Endothelial cell (in vitro differentiated cells): ENCODE data around the gene SYNPO2. TPM values are rescaled to one million over a fixed set of nuclear protein-coding genes. Genes with fewer than 3 reads are reported as not detected.
"Not testable (repeated sequence)": the region's sequence is repeated elsewhere in the genome, so short reads cannot be mapped to it uniquely, and the experiment has no call there.

Experiments used
- DNase-seq: peaks from one replicate; pipeline ENCODE4 v3.0.0; 2021; ENCODE audit warnings: low spot score
- H3K27ac Mint-ChIP-seq: one replicate; pipeline ENCODE4 v1.8.0; 2021; ENCODE audit warnings: mixed read lengths, inconsistent platforms; ENCODE audit not compliant: unreplicated experiment
- H3K27me3 Mint-ChIP-seq: one replicate; pipeline ENCODE4 v1.8.0; 2021; ENCODE audit warnings: mild to moderate bottlenecking, moderate library complexity, mixed read lengths, inconsistent platforms; ENCODE audit not compliant: unreplicated experiment
- H3K36me3 Mint-ChIP-seq: one replicate; pipeline ENCODE4 v1.8.0; 2021; ENCODE audit warnings: mild to moderate bottlenecking, low read depth, mixed read lengths, inconsistent platforms; ENCODE audit not compliant: unreplicated experiment
- H3K4me1 Mint-ChIP-seq: one replicate; pipeline ENCODE4 v1.8.0; 2021; ENCODE audit warnings: mild to moderate bottlenecking, mixed read lengths, inconsistent platforms; ENCODE audit not compliant: unreplicated experiment
- H3K4me3 Mint-ChIP-seq: one replicate; pipeline ENCODE4 v1.8.0; 2021; ENCODE audit warnings: mild to moderate bottlenecking, mixed read lengths, inconsistent platforms; ENCODE audit not compliant: unreplicated experiment
- H3K9me3 Mint-ChIP-seq: one replicate; pipeline ENCODE4 v1.8.0; 2021; ENCODE audit warnings: mixed read lengths, inconsistent platforms; ENCODE audit not compliant: unreplicated experiment
- total RNA-seq: library from RNA; stranded (reverse); fragmentation: NEBNext Ultra II Directional; extraction: Animal tissue kit (Norgen Biotek cat#: 25700); gene quantifications from one replicate; pipeline ENCODE4 v1.2.1, GENCODE V29; 2021; ENCODE audit not compliant: unreplicated experiment
- TF ChIP-seq, protein P1 (sequence below): fragments of 200-600 bp; sonication (generic); IDR thresholded peaks from one replicate; pipeline ENCODE4 v1.5.0; 2021; ENCODE audit warnings: antibody characterized with exemption; ENCODE audit not compliant: unreplicated experiment

The SYNPO2 gene
- total RNA-seq, 1 donor from 2014 or later = 1.1 TPM

DNA sequence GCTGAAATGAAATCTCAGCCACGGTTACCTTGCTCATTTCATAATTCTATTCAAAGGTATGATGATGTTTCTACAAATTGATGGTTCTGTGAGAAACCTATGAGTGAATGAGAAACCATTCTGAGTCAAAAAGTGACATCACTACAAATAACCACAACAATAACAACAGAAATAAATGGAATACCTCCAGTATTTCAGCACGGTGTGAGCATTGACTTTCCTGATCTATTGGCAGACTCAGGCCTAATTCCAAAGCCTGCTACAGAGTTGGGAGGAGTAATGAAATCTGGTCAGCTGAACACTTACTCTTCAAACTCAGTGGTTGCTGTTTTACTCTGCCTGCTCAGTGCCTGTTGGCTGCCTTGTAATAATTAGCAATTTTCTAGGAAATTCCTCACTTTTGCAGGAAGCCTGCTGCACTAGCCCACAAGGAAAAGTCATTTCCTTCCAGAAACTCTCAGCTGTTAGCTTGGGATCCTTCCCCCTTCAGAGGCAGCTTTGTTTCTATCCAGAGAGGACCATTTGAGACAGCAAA, 18.8 kb upstream of the SYNPO2 start:
- peaks cover 23% of the 10 kb centered on the region for H3K4me1 Mint-ChIP-seq
- TF ChIP-seq, protein P1, sequence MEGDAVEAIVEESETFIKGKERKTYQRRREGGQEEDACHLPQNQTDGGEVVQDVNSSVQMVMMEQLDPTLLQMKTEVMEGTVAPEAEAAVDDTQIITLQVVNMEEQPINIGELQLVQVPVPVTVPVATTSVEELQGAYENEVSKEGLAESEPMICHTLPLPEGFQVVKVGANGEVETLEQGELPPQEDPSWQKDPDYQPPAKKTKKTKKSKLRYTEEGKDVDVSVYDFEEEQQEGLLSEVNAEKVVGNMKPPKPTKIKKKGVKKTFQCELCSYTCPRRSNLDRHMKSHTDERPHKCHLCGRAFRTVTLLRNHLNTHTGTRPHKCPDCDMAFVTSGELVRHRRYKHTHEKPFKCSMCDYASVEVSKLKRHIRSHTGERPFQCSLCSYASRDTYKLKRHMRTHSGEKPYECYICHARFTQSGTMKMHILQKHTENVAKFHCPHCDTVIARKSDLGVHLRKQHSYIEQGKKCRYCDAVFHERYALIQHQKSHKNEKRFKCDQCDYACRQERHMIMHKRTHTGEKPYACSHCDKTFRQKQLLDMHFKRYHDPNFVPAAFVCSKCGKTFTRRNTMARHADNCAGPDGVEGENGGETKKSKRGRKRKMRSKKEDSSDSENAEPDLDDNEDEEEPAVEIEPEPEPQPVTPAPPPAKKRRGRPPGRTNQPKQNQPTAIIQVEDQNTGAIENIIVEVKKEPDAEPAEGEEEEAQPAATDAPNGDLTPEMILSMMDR = no peak
- peaks cover 2% of the 10 kb centered on the region for H3K27me3 Mint-ChIP-seq
- no peaks in the 10 kb centered on the region for H3K36me3 Mint-ChIP-seq
- no peak for DNase-seq
- H3K27ac Mint-ChIP-seq = peak overlapping the region; percentile 89
- H3K4me3 Mint-ChIP-seq = no peak overlapping the region
- no peaks in the 10 kb centered on the region for H3K9me3 Mint-ChIP-seq

DNA sequence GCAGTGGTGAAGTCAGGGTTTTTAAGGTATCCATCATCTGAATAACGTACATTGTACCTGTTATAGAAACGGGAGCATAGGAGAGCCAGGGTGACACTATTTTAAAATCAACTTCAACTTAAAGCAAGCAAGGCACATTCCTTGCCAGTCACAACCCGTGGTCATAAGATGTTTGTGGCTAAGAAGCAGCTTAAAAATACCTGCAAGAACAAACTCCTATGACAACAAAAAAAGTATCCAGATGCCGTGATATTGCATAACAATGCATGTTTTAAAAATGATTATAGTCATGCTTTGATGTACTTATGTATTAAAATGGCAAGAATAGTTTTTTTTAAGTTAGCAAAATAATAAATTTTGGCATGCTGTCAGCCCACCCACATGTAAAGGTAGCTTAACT, 16.5 kb upstream of the SYNPO2 start:
- no peak for DNase-seq
- Mint-ChIP-seq H3K4me3 (no peak overlapping the region), H3K9me3 (no peaks in the 10 kb centered on the region), H3K4me1 (peaks cover 28% of the 10 kb centered on the region), H3K27me3 (peaks cover 3% of the 10 kb centered on the region), H3K27ac (no peak overlapping the region), H3K36me3 (no peaks in the 10 kb centered on the region)
- TF ChIP-seq, protein P1 = no peak

DNA sequence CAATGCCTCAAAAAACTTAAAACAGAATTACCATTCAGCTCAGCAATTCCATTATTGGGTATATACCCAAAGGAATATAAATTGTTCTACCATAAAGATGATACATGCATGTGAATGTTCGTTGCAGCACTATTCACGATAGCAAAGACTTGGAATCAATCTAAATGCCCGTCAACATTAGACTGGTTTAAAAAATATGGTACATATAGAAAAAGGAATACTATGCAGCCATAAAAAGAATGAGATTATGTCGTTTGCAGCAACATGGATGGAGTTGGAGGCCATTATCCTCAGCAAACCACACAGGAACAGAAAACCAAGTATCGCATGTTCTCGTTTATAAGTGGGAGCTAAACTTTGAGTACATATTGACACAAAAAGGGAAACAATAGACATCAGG, 10.9 kb upstream of the SYNPO2 start:
- TF ChIP-seq, protein P1 = no peak
- DNase-seq = no peak
- Mint-ChIP-seq H3K9me3 (no peaks in the 10 kb centered on the region), H3K4me1 (peaks cover 5% of the 10 kb centered on the region), H3K36me3 (no peaks in the 10 kb centered on the region), H3K27ac (no peak overlapping the region), H3K4me3 (no peak overlapping the region), H3K27me3 (peaks cover 1% of the 10 kb centered on the region)

DNA sequence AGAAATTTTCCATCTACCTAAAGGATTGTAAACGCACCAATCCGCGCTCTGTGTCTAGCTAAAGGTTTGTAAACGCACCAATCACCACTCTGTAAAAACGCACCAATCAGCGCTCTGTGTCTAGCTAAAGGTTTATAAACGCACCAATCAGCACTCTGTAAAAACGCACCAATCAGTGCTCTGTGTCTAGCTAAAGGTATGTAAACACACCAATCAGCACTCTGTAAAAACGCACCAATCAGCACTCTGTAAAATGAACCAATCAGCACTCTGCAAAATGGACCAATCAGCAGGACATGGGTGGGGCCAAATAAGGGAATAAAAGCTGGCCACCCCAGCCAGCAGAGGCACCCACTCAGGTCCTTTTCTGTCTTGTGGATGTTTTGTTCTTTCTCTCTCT, 10.1 kb upstream of the SYNPO2 start:
- not testable (repeated sequence) for DNase-seq, H3K27ac Mint-ChIP-seq, H3K36me3 Mint-ChIP-seq, H3K4me1 Mint-ChIP-seq, H3K27me3 Mint-ChIP-seq, H3K9me3 Mint-ChIP-seq, H3K4me3 Mint-ChIP-seq

DNA sequence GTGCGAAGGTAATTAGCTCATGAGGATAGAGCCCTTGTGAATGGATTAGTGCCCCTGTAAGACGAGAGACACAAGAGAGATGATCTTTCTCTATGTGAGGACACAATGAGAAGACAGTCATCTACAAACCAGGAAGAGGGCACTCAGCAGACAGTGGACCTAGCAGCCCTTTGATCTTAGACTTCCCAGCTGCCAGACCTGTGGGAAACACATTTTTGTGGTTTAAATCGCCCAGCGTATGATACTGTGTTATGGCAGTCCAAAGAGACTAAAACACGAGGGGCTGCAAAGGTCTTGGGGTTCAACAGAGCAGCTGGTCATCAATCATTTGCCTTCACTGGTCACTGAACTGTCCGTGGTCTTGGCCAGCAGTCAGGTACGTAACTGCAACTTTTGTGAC, 9.2 kb upstream of the SYNPO2 start:
- Mint-ChIP-seq H3K9me3 (no peaks in the 10 kb centered on the region), H3K4me1 (peaks cover 5% of the 10 kb centered on the region), H3K4me3 (no peak overlapping the region), H3K27ac (no peak overlapping the region), H3K27me3 (peaks cover 1% of the 10 kb centered on the region), H3K36me3 (no peaks in the 10 kb centered on the region)
- TF ChIP-seq, protein P1 = no peak
- no peak for DNase-seq
